Rectal smooth muscle tissue (tissue), 1 donor: ENCODE measurements around the gene KLK14.

Experiments
- H3K27ac ChIP-seq: one replicate; pipeline ENCODE4 v1.7.0; 2013; ENCODE audit warnings: low read depth, low read length, inconsistent platforms
- H3K27me3 ChIP-seq: one replicate; pipeline ENCODE4 v1.7.0; 2013; ENCODE audit warnings: low read length; ENCODE audit not compliant: control insufficient read depth, insufficient read depth
- H3K36me3 ChIP-seq: one replicate; pipeline ENCODE4 v1.7.0; 2013; ENCODE audit warnings: low read length; ENCODE audit not compliant: control insufficient read depth, insufficient read depth
- H3K4me1 ChIP-seq: one replicate; pipeline ENCODE4 v1.7.0; 2013; ENCODE audit warnings: low read length; ENCODE audit not compliant: control insufficient read depth, insufficient read depth
- H3K4me3 ChIP-seq: one replicate; pipeline ENCODE4 v1.7.0; 2013; ENCODE audit warnings: low read length
- H3K9ac ChIP-seq: one replicate; pipeline ENCODE4 v1.7.0; 2013; ENCODE audit warnings: low read length

KLK14 gene

DNA sequence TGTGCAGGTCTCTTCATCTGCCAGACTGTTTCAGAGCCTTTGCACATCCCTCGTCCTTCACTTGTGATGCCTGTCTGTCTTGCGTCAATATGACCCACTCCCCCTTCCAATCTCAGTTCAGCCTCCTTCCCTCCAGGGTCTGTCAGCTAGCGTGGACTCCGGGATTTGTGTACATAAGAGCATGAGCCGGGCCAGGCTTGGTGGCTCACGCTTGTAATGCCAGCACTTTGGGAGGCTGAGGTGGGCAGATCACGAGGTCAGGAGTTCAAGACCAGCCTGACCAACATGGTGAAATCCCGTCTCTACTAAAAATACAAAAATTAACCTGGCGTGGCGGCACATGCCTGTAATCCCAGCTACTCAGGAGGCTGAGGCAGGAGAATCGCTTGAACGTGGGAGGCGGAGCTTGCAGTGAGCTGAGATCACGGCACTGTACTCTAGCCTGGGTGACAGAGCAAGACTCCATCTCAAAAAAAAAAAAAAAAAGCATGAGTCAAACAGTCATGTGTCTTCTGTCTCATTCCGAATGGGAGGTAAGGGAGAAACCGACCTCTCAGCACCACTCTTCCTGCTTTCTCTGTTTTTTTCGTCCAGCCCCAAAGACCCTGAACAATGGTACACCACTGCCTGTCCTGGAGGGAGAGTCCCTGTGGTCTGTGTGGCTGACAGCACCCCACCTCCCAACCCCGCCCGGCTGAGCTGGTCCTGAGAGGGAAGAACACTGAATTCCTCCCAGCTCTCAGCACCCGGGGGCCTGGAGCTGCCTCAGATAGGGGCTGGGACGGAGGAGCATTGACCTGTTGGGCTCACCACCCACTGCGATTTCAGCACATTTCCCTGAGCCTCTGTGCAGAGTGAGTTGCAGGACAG, 39.7 kb upstream of the KLK14 start:
- H3K27me3 ChIP-seq, result no peaks in the 10 kb centered on the region
- no peak overlapping the region for H3K4me3 ChIP-seq
- H3K9ac ChIP-seq, result no peak overlapping the region
- no peaks in the 10 kb centered on the region for H3K36me3 ChIP-seq
- no peak overlapping the region for H3K27ac ChIP-seq
- no peaks in the 10 kb centered on the region for H3K4me1 ChIP-seq

DNA sequence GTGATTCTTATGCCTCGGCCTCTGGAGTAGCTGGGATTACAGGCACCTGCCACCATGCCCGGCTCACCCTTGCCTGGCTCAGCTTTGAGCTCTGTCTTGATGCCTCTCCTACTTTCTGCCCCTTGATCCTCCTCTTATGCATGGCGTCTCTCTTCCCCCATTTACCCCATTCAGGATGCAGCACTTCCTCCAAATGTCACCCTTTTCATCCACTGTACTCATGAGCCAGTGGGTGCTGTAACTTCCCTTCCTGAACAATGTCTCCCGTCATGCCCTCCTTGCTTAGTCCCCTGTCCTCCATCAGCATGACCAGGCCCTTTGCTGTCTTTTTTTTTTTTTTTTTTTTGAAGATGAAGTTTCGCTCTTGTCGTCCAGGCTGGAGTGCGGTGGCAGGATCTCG, 38.6 kb upstream of the KLK14 start:
- H3K36me3 ChIP-seq, result no peaks in the 10 kb centered on the region
- no peaks in the 10 kb centered on the region for H3K27me3 ChIP-seq
- no peak overlapping the region for H3K9ac ChIP-seq
- no peaks in the 10 kb centered on the region for H3K4me1 ChIP-seq
- H3K4me3 ChIP-seq, result no peak overlapping the region
- H3K27ac ChIP-seq, result no peak overlapping the region

DNA sequence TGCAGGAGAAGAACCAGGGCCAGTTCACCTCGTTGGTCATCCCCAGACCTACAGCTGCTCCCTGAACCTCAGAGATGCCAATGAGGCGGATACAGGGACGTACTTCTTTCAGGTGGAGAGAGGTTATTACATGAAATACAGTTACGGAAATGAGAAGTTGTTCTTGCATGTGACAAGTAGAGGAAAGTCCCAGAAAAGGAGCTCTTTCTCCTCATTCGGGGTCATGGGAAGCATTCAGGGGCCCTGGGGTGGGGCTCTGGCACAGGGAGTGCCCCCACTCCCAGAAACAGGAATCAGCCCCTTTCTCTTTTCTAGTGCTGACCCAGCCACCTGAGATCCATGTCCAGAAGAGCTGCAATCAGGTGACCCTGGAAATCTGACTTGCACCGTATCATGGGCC, 37.5 kb upstream of the KLK14 start:
- H3K4me1 ChIP-seq, result no peaks in the 10 kb centered on the region
- H3K27ac ChIP-seq, result no peak overlapping the region
- H3K36me3 ChIP-seq, result no peaks in the 10 kb centered on the region
- H3K4me3 ChIP-seq, result no peak overlapping the region
- H3K9ac ChIP-seq, result no peak overlapping the region
- H3K27me3 ChIP-seq, result no peaks in the 10 kb centered on the region

DNA sequence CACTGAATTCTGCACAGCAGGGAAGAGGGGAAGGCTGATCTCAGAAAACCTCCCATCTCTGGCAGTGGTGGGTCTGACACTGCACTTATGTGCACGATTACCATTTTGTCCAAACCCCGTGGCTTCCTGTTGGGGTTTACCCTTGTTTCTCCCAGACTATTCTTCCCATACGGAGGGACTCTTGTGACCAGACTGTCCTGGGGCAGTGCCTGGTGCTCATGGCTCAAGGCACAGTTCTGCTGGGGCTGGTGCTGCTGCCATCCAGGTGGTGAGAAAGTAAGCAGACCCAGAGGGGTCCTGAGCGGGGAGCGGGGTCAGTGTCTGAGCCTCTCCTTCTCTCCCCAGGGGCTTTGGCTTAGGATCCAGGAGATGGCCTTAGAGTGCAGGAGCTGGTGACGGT, 36.9 kb upstream of the KLK14 start:
- Histone ChIP-seq H3K27ac (no peak overlapping the region), H3K9ac (no peak overlapping the region), H3K4me3 (no peak overlapping the region), H3K4me1 (no peaks in the 10 kb centered on the region), H3K27me3 (no peaks in the 10 kb centered on the region), H3K36me3 (no peaks in the 10 kb centered on the region)

DNA sequence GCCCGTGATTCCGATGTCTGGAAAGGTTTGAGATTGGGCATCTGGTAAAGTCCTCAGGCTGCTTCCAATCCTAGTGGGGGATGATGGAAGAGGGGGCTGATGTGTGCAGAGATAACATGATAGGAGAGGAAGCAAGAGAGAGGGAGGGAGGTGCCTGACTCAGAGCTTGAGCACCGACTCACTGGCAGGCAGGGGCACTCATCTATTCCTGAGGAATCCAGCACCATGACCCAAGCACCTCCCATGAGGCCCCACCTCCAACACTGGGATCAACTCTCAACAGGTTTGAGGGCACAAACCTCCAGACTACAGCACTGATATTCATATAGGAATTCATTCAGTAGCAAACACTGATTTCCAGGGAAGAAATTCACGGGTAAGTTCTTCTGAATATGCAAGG, 36.4 kb upstream of the KLK14 start:
- no peak overlapping the region for H3K9ac ChIP-seq
- H3K4me1 ChIP-seq, result no peaks in the 10 kb centered on the region
- H3K27ac ChIP-seq, result no peak overlapping the region
- no peak overlapping the region for H3K4me3 ChIP-seq
- H3K27me3 ChIP-seq, result no peaks in the 10 kb centered on the region
- no peaks in the 10 kb centered on the region for H3K36me3 ChIP-seq

DNA sequence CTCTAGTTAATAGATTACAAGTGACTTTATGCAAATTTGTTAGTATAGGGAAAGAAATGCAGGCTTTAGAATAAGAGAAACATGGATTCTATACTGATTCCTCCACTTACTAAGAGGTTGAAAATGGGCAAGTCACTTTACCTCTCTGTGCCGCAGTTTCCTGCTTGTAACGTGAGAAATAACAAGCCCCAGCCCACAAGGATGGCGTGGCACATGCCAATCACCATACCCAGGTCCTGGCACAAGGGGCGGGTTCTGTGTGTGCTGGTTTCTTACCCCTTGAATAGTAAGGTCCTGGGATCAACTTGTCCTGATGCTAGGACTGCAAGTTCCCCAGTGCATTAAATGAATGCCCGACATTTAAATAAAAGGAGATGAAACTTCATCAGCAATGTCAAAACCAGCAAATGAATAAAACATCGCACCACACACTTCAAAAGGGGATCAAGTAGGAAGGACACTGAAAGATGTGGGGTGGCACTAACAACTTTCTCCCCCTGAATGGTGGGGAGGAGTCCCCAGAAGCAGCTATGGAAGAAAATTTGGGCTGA, 34.1 kb upstream of the KLK14 start:
- H3K27ac ChIP-seq, result no peak overlapping the region
- H3K9ac ChIP-seq, result no peak overlapping the region
- H3K4me3 ChIP-seq, result no peak overlapping the region
- no peaks in the 10 kb centered on the region for H3K4me1 ChIP-seq
- no peaks in the 10 kb centered on the region for H3K36me3 ChIP-seq
- no peaks in the 10 kb centered on the region for H3K27me3 ChIP-seq

DNA sequence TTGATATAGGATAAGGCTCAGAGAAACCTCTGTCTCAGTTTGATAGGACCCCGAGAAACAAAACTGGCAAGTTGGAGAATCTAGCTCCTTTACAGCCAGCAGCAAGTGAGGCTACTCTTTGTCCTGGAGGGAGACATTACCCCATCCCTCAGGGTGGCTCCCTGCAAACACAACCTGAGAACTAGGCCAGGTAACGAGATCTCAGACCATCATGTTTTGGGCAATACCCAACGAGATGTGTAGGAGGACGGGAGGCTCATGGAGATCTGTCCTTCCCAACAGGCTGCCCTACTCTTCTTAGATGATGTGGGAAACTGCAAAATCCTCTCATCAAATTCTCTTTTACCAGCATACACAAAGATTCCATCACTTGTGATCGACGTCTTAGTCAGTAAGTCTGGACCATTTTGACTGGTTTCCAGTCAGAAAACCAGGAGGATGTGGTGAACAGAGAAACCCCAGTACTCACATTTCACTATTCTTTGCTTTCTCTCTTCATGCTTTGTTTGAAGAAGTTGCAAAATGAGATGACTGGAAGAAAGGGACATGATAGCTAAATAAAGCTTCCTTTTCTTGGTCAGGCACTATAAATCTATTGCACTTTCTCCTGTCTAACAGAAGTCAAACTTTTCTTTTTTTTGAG, 31.5 kb upstream of the KLK14 start:
- Histone ChIP-seq H3K9ac (no peak overlapping the region), H3K36me3 (no peaks in the 10 kb centered on the region), H3K4me3 (no peak overlapping the region), H3K4me1 (no peaks in the 10 kb centered on the region), H3K27me3 (no peaks in the 10 kb centered on the region), H3K27ac (no peak overlapping the region)

DNA sequence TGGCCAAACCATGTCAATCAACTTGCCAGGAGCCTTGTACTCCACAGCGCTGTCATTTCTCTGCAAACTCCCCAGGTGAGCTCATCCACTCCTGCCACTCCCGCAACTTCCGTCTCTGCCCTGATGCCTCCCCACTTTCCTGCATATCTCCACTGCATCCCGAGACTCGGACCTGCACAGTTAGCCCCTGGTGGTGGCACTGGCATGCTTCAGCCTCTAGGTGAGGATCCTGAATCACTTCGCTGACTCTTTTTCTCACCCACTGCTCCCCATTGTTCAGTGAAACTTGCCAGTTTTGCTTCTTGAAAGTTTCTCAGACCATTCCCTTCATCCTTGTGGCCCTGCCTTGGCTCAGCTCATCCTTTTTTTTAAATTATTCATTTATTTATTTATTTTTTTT, 28.9 kb upstream of the KLK14 start:
- peaks cover 6% of the 10 kb centered on the region for H3K4me1 ChIP-seq

DNA sequence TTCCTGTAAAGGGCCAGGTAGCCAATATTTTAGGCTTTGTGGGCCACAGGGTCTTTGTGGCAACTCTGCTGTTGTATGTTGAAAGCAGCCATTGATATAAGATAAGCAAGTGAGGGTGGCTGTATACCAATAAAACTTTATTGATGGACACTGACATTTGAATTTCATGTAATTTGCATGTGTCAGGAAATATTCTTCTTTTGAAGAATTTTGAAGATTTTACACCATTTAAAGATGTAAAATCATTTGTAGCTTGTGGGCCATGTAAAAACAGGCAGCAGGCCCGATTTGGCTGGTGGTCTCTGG, 27.9 kb upstream of the KLK14 start:
- Histone ChIP-seq H3K9ac (no peak overlapping the region), H3K27me3 (no peaks in the 10 kb centered on the region), H3K36me3 (no peaks in the 10 kb centered on the region), H3K4me1 (peaks cover 6% of the 10 kb centered on the region), H3K27ac (no peak overlapping the region), H3K4me3 (no peak overlapping the region)

More for the DNA sequence above, 28.9 kb upstream of the KLK14 start:
- no peak overlapping the region for H3K27ac ChIP-seq
- H3K9ac ChIP-seq, result no peak overlapping the region
- no peak overlapping the region for H3K4me3 ChIP-seq
- no peaks in the 10 kb centered on the region for H3K36me3 ChIP-seq
- no peaks in the 10 kb centered on the region for H3K27me3 ChIP-seq

DNA sequence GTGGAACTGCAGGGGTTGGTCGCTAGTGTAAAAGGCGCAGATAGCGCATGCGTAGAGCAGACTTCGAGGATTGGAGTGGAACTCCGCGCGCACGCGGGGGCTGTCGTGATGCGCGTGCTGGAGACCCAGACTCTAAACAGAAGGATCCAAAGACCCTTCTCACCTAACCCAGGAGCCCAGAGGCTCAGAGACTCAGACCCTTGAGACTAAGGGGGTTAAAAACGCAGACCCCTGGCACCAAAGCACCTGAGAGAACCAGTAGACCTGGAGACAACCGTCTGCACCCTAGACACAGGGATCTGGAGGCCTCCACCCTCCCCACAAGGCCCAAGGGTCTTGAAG, 26.1 kb upstream of the KLK14 start:
- H3K27ac ChIP-seq, result peak overlapping the region; percentile 66
- no peaks in the 10 kb centered on the region for H3K27me3 ChIP-seq

DNA sequence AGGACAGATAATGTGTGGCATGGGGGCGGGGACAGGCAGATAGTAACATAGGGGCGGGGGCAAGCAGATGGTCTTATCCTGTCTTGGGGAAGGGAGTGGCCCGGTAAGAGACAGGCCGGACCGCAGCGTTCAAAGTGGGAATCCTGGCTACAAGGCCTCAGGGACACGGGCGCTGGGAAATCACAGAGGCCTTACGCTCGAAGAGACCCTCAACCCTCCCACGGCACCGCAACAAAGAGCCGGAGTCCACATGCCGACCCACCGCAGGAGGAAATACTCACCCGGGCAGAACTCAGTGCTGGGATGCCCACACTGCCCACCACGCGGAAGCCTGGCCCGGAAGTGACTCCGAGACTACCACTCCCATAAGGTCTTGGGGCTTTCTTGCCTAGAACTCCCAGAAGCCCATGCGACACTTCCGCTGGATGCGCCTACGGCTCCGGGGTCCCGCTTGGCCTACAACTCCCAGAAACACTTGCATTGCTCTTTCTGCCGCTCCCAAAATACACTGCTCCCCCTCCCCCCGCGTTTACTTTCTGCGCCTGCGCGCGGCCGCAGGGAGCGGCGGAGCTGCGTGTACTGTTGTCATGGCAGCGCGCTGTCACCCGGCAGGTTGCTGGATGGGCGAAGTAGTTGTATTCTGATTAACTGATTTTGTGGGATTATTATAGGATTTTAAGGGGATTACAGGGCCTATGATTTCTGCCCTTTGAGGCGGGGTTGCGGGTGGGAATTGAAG, 25.5 kb upstream of the KLK14 start, which contains the start of gene CTU1:
TSS of gene CTU1 (minus strand) at position 344 of the 739 bp plus-strand sequence. CDS start 3,840 bp downstream, outside the sequence.
- H3K4me3 ChIP-seq, result peak within 1 kb of the TSS; percentile 94
- peaks cover 6% of the 10 kb centered on the region for H3K4me1 ChIP-seq
- no peaks in the 10 kb centered on the region for H3K27me3 ChIP-seq
- peak within 1 kb of the TSS; percentile 60 for H3K9ac ChIP-seq
- peaks cover 4% of the 10 kb centered on the region for H3K36me3 ChIP-seq
- H3K27ac ChIP-seq, result peak within 1 kb of the TSS; percentile 66

More for the DNA sequence above, 26.1 kb upstream of the KLK14 start:
- H3K9ac ChIP-seq, result no peak overlapping the region
- H3K4me1 ChIP-seq, result peaks cover 6% of the 10 kb centered on the region
- peaks cover 1% of the 10 kb centered on the region for H3K36me3 ChIP-seq
- peak overlapping the region; percentile 84 for H3K4me3 ChIP-seq

DNA sequence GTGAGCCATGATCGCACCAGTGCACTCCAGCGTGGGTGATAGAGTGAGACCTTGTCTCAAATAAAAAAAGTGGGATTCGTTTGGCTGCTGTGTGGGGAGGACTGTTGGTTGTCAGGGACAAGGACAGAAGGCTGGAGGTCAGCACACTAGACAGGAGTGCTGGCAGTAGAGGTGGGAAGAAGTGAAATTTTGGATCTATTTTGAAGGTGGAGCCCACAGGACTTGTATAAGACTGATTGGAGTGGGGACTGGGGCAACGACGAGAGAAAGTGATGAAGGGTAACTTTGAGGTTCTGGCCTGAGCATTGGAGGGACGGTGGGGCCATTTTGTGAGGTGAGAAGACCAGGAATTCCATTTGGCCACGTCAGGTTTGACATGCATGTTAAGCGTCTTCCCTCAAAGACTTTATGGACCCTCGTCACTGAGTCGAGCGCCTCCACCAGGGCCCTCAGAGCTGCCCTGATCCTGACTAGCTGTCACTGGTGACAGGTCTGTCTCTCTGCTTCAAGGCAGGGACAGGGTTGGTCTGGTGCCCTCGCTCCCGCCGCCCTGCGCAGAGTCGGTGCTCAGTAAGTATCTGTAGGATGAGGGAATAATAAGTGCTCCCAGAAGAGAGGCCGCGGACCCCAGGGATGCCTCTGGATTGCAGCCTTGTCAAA, 24.8 kb upstream of the KLK14 start:
- Histone ChIP-seq H3K4me3 (peak overlapping the region; percentile 94), H3K4me1 (peaks cover 6% of the 10 kb centered on the region), H3K27me3 (no peaks in the 10 kb centered on the region), H3K36me3 (peaks cover 6% of the 10 kb centered on the region), H3K9ac (peak overlapping the region; percentile 60), H3K27ac (no peak overlapping the region)
